ENCODE measurements around the gene NCOA6. TPM values are rescaled to one million over a fixed set of nuclear protein-coding genes. Genes with fewer than 3 reads are reported as not detected.

The NCOA6 gene
- total RNA-seq, 1 donor = 8.6 TPM

DNA sequence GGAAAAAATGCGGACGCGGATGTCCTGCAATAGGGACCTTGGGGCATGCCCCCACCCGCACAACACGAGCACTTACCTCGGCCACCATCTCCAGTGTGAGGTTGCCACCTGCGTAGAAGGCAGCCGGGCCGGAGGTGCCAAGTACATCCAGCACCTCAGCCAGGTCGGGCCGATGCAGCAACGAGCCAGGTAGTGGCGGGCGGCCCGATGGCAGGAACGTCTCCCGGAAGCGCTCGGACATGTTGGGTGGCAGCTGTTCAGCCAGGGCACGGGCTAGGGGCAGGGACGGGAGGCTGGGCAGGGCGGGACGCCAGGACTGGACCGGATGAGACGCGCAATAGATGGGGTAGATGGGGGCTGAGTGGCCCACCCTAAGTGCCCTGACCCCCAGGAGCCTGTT, 33.9 kb upstream of the NCOA6 start:
- no peak for DNase-seq (ENCODE audit: low read depth)
- TF ChIP-seq, protein P1, sequence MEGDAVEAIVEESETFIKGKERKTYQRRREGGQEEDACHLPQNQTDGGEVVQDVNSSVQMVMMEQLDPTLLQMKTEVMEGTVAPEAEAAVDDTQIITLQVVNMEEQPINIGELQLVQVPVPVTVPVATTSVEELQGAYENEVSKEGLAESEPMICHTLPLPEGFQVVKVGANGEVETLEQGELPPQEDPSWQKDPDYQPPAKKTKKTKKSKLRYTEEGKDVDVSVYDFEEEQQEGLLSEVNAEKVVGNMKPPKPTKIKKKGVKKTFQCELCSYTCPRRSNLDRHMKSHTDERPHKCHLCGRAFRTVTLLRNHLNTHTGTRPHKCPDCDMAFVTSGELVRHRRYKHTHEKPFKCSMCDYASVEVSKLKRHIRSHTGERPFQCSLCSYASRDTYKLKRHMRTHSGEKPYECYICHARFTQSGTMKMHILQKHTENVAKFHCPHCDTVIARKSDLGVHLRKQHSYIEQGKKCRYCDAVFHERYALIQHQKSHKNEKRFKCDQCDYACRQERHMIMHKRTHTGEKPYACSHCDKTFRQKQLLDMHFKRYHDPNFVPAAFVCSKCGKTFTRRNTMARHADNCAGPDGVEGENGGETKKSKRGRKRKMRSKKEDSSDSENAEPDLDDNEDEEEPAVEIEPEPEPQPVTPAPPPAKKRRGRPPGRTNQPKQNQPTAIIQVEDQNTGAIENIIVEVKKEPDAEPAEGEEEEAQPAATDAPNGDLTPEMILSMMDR (IDR thresholded peaks at IDR 0.05; ENCODE audit: insufficient read depth, low read depth, low read length) = no peak

DNA sequence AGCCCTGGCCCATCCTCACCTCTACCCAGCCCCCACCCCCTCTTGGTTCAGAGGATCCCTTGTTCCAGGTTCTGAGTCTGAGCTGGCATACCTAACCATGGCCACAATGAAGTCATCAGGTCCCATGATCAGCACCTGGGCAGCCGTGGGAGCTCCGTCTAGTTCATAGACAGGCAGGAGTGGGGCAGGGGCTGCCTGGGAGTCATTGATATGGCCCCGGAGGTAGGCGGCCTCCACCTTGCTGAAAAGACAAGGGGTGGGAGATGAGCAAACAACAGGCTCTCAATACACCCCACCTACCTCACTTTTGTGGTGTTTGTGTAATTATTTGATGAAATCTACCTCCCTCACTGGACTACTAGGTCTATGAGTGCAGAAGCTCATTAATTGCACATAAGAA, 26.8 kb upstream of the NCOA6 start:
- DNase-seq (ENCODE audit: low read depth) = no peak
- H3K4me3 ChIP-seq (ENCODE audit: low read depth, low read length) = no peak overlapping the region
- TF ChIP-seq, protein P1 (IDR thresholded peaks at IDR 0.05; ENCODE audit: insufficient read depth, low read depth, low read length) = no peak

More for the DNA sequence above, 33.9 kb upstream of the NCOA6 start:
- H3K4me3 ChIP-seq (ENCODE audit: low read depth, low read length) = no peak overlapping the region

DNA sequence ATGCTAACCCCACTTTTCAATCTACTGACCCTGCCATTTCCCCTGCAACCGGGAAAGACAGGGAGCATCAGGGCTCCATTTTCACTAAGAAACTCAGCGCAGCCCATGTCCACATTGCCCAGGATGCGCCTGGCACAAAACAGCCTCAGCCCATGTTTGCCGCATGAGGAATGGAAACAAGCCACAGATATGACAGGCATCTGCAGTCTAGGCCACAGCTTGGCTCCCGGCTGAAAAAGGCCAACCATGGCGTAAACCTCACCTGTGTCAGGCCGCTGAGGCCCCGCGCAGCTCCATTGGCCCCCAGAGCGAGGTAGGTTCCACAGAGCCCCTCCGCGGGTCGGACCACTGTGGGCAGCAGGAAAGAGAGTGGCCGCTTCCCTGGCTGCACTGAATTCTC, 25.5 kb upstream of the NCOA6 start:
- TF ChIP-seq, protein P1 (IDR thresholded peaks at IDR 0.05; ENCODE audit: insufficient read depth, low read depth, low read length) = no peak
- DNase-seq (ENCODE audit: low read depth) = no peak
- H3K4me3 ChIP-seq (ENCODE audit: low read depth, low read length) = no peak overlapping the region

DNA sequence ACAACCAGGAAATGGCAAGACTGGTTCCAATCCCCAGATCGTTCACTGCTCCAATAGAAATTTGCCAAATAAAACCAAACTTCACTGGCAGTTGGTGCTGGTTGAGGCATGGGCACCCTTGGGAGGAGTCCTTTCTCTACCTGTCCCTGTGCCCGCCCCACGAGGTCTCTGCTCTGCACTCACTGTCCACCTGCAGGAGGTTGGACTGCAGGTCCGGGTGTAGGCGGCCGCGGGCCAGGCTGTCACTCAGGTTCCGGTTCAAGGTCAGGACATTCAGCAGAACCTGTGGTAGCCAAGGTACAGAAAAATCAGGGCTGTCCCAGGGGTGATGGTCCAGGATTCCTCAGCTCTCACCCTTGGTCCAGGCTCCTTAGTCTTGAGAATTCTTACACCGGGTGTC, 24.3 kb upstream of the NCOA6 start:
- no peak overlapping the region for H3K4me3 ChIP-seq (ENCODE audit: low read depth, low read length)
- no peak for DNase-seq (ENCODE audit: low read depth)
- TF ChIP-seq, protein P1 (IDR thresholded peaks at IDR 0.05; ENCODE audit: insufficient read depth, low read depth, low read length) = no peak

DNA sequence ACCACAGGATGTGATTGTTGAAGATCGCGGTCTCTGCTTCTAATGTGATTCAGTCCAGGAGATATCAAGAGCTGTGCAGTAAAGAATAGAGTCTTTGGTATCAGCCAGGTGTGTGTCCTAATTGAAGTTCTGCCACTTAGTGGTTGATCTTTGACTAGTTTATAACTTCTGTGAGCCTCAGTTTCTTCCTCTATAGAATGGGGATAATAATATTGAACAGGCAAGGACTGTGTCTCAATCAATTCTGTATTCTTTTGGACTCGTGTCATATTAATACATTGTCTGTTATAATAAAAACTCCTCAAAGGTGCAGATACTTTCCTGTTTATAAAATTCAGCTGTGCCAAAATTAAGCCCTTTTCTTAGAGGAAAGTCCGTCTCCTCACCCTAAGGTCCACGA, 23.1 kb upstream of the NCOA6 start:
- TF ChIP-seq, protein P1 (IDR thresholded peaks at IDR 0.05; ENCODE audit: insufficient read depth, low read depth, low read length) = no peak
- DNase-seq (ENCODE audit: low read depth) = no peak
- H3K4me3 ChIP-seq (ENCODE audit: low read depth, low read length) = no peak overlapping the region

DNA sequence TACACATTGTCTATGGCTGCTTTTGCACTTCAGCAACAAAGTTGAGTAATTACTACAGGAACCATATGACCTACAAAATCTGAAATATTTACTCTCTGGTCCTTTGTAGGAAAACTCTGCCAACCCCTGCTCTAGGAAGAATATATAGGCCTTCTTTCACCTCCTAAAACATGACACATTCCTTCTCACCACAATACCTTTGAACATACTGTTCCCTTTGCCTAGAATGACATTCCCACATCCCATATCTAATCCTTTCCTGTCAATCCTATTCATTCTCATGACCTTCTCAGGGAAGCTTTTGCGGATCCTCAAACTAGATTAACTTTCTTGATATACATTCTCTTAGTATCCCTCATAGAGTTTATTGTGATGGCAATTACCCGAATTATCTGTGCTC, 18.0 kb upstream of the NCOA6 start:
- no peak overlapping the region for H3K4me3 ChIP-seq (ENCODE audit: low read depth, low read length)
- TF ChIP-seq, protein P1 (IDR thresholded peaks at IDR 0.05; ENCODE audit: insufficient read depth, low read depth, low read length) = no peak
- peak; percentile 2 for DNase-seq (ENCODE audit: low read depth)

DNA sequence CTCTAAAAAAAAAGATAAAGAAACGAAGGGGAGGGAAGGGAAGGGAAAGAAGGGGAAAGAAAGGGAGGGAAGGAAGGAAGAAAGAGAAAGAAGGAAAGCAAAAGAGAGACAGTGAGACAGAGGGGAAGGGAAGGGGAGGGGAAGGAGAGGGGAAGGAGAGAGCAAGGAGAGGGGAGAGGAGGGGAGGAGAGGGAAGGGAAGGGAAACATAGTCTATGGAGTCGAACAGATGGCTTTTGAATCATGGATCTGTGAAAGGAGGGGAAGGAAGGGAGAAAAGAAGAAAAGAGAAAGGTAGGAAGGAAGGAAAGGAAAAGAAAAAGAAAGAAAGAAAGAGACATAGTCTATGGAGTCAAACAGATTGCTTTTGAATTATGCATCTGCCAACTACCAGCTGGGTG, 16.7 kb upstream of the NCOA6 start:
- no peak for DNase-seq (ENCODE audit: low read depth)
- no peak overlapping the region for H3K4me3 ChIP-seq (ENCODE audit: low read depth, low read length)
- TF ChIP-seq, protein P1 (IDR thresholded peaks at IDR 0.05; ENCODE audit: insufficient read depth, low read depth, low read length) = no peak

Data from fibroblast of villous mesenchyme (primary cell).